Measurements from ENCODE around the gene RUBCNL. TPM values are rescaled to one million over a fixed set of nuclear protein-coding genes. Genes with fewer than 3 reads are reported as not detected.

Gene RUBCNL
- total RNA-seq, 1 experiment from 2014 or later: 0.42 TPM

DNA sequence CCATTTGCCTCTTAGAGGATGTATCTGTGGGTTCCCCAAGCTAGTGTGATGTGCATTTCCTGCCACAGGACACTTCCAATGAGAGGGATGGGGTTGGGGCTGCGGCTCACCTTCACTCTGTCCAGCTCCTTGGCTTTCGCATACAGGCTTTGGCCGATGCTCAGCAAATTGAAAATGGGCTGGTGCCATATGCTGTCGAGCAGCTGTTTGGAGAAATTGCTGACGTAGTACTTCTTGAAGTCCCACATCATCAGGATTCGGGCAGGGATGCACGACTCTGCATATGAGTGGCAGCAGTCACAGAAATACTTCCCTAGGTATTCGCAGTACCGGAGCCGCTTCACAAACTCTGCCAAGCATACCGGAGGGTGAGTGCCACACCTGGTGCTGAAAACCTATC, 37.0 kb downstream of the RUBCNL start:
- H3K36me3 ChIP-seq (ENCODE audit: control insufficient read depth in 1 of 2, insufficient read depth in 2 of 2, low read length in 2 of 2): no peaks in the 10 kb centered on the region
- peaks cover 5 to 8% of the 10 kb centered on the region in 2 experiments; a peak in 3 of 4 replicates for H3K4me1 ChIP-seq (ENCODE audit: control insufficient read depth in 1 of 2, insufficient read depth in 2 of 2, low read length in 2 of 2)
- H4K20me1 ChIP-seq (ENCODE audit: insufficient read depth): no peaks in the 10 kb centered on the region
- no peak overlapping the region for H3K27ac ChIP-seq (ENCODE audit: low read depth, low read length)
- no peak for DNase-seq (ENCODE audit: low read depth, low spot score)
- CTCF ChIA-PET: no interaction called here
- no peak overlapping the region for H3K4me3 ChIP-seq (replicated peaks in 1 of 2; ENCODE audit: low read depth in 1 of 2, low read length in 2 of 2)
- H2AFZ ChIP-seq (ENCODE audit: low read depth, low read length, poor library complexity, severe bottlenecking): no peak overlapping the region
- H3K4me2 ChIP-seq (ENCODE audit: low read length): no peak overlapping the region
- no peaks in the 10 kb centered on the region for H3K79me2 ChIP-seq (ENCODE audit: insufficient read depth, low read length)
- RAD21 ChIA-PET (ENCODE audit: low non-redundant PET in 1 of 2, low total read pairs in 2 of 2, uncharacterized antibody in 2 of 2, unreplicated experiment in 2 of 2): no interaction called here
- H3K27me3 ChIP-seq (ENCODE audit: insufficient read depth, low read length): no peaks in the 10 kb centered on the region
- no peak overlapping the region for H3K9ac ChIP-seq (ENCODE audit: low read length)
- no TSS peak for BruUV-seq (replicated peaks)
- no peaks in the 10 kb centered on the region for H3K9me3 ChIP-seq (ENCODE audit: control insufficient read depth in 1 of 2, insufficient read depth in 1 of 2, low read depth in 1 of 2, low read length in 2 of 2)
- H3K9me2 ChIP-seq (ENCODE audit: insufficient read depth): no peaks in the 10 kb centered on the region
- intact Hi-C loops (cut with micrococcal nuclease): no loop called here
- POLR2A ChIA-PET: no interaction called here
- TF ChIP-seq TCF7L2 (IDR thresholded peaks at IDR 0.05; ENCODE audit: borderline replicate concordance, extremely low read depth, insufficient read depth, insufficient read length): no peak
- no peak for TF ChIP-seq ZNF274 (IDR thresholded peaks at IDR 0.05; ENCODE audit: low read depth, low read length)
- TF ChIP-seq ELF1 (IDR thresholded peaks at IDR 0.05; ENCODE audit: borderline replicate concordance, low read depth): no peak
- TF ChIP-seq ZFX (IDR thresholded peaks at IDR 0.05): no peak
- no peak for TF ChIP-seq CBX3 (IDR thresholded peaks at IDR 0.05; ENCODE audit: low read depth)
- no peak for TF ChIP-seq YY1 (IDR thresholded peaks at IDR 0.05; ENCODE audit: extremely low read depth, insufficient replicate concordance, low read depth, low read length)
- no peak for TF ChIP-seq FOSL1 (IDR thresholded peaks at IDR 0.05; ENCODE audit: low read depth)
- no peak for TF ChIP-seq EGR1 (IDR thresholded peaks at IDR 0.05; ENCODE audit: low read depth)
- no peak for TF ChIP-seq SIN3A (IDR thresholded peaks at IDR 0.05; ENCODE audit: low read depth)
- no peak for TF ChIP-seq MAX (IDR thresholded peaks at IDR 0.05)
- no peak for TF ChIP-seq ZBTB33 (IDR thresholded peaks at IDR 0.05; ENCODE audit: extremely low read depth, insufficient replicate concordance, low read length)
- TF ChIP-seq, protein P1, sequence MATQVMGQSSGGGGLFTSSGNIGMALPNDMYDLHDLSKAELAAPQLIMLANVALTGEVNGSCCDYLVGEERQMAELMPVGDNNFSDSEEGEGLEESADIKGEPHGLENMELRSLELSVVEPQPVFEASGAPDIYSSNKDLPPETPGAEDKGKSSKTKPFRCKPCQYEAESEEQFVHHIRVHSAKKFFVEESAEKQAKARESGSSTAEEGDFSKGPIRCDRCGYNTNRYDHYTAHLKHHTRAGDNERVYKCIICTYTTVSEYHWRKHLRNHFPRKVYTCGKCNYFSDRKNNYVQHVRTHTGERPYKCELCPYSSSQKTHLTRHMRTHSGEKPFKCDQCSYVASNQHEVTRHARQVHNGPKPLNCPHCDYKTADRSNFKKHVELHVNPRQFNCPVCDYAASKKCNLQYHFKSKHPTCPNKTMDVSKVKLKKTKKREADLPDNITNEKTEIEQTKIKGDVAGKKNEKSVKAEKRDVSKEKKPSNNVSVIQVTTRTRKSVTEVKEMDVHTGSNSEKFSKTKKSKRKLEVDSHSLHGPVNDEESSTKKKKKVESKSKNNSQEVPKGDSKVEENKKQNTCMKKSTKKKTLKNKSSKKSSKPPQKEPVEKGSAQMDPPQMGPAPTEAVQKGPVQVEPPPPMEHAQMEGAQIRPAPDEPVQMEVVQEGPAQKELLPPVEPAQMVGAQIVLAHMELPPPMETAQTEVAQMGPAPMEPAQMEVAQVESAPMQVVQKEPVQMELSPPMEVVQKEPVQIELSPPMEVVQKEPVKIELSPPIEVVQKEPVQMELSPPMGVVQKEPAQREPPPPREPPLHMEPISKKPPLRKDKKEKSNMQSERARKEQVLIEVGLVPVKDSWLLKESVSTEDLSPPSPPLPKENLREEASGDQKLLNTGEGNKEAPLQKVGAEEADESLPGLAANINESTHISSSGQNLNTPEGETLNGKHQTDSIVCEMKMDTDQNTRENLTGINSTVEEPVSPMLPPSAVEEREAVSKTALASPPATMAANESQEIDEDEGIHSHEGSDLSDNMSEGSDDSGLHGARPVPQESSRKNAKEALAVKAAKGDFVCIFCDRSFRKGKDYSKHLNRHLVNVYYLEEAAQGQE (IDR thresholded peaks at IDR 0.05; ENCODE audit: low read depth): no peak
- TF ChIP-seq, protein P2, sequence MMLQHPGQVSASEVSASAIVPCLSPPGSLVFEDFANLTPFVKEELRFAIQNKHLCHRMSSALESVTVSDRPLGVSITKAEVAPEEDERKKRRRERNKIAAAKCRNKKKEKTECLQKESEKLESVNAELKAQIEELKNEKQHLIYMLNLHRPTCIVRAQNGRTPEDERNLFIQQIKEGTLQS (IDR thresholded peaks at IDR 0.05): no peak
- no peak for TF ChIP-seq EZH2phosphoT487 (IDR thresholded peaks at IDR 0.05; ENCODE audit: borderline replicate concordance)
- TF ChIP-seq, protein P3, sequence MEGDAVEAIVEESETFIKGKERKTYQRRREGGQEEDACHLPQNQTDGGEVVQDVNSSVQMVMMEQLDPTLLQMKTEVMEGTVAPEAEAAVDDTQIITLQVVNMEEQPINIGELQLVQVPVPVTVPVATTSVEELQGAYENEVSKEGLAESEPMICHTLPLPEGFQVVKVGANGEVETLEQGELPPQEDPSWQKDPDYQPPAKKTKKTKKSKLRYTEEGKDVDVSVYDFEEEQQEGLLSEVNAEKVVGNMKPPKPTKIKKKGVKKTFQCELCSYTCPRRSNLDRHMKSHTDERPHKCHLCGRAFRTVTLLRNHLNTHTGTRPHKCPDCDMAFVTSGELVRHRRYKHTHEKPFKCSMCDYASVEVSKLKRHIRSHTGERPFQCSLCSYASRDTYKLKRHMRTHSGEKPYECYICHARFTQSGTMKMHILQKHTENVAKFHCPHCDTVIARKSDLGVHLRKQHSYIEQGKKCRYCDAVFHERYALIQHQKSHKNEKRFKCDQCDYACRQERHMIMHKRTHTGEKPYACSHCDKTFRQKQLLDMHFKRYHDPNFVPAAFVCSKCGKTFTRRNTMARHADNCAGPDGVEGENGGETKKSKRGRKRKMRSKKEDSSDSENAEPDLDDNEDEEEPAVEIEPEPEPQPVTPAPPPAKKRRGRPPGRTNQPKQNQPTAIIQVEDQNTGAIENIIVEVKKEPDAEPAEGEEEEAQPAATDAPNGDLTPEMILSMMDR (IDR thresholded peaks at IDR 0.05 in 2 of 3, conservative IDR thresholded peaks at IDR 0.05 in 1 of 3; ENCODE audit: borderline replicate concordance in 1 of 3, insufficient read depth in 1 of 3, low read depth in 2 of 3, low read length in 2 of 3): no peak
- no peak for TF ChIP-seq SRF (IDR thresholded peaks at IDR 0.05; ENCODE audit: low read depth)
- TF ChIP-seq RAD21 (IDR thresholded peaks at IDR 0.05; ENCODE audit: low read depth): no peak
- TF ChIP-seq CEBPB (IDR thresholded peaks at IDR 0.05; ENCODE audit: low read depth): no peak
- no peak for TF ChIP-seq POLR2A (IDR thresholded peaks at IDR 0.05; ENCODE audit: borderline replicate concordance, extremely low read depth, insufficient read depth, insufficient read length)
- no peak for ATAC-seq
